ENCODE measurements around the gene NKTR.

GRCh38 chr3:42661593-42662022 lies 61.1 kb downstream of the NKTR start:
- TF ChIP-seq, protein P1, sequence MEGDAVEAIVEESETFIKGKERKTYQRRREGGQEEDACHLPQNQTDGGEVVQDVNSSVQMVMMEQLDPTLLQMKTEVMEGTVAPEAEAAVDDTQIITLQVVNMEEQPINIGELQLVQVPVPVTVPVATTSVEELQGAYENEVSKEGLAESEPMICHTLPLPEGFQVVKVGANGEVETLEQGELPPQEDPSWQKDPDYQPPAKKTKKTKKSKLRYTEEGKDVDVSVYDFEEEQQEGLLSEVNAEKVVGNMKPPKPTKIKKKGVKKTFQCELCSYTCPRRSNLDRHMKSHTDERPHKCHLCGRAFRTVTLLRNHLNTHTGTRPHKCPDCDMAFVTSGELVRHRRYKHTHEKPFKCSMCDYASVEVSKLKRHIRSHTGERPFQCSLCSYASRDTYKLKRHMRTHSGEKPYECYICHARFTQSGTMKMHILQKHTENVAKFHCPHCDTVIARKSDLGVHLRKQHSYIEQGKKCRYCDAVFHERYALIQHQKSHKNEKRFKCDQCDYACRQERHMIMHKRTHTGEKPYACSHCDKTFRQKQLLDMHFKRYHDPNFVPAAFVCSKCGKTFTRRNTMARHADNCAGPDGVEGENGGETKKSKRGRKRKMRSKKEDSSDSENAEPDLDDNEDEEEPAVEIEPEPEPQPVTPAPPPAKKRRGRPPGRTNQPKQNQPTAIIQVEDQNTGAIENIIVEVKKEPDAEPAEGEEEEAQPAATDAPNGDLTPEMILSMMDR (conservative IDR thresholded peaks at IDR 0.05; ENCODE audit: low read depth in 2 of 2): no peak
- TF ChIP-seq EZH2 (IDR thresholded peaks at IDR 0.05; ENCODE audit: low read depth, unreplicated experiment) (no peak), POLR2AphosphoS5 (IDR thresholded peaks at IDR 0.05; ENCODE audit: low read depth) (no peak)
- TF ChIP-seq, protein P2, sequence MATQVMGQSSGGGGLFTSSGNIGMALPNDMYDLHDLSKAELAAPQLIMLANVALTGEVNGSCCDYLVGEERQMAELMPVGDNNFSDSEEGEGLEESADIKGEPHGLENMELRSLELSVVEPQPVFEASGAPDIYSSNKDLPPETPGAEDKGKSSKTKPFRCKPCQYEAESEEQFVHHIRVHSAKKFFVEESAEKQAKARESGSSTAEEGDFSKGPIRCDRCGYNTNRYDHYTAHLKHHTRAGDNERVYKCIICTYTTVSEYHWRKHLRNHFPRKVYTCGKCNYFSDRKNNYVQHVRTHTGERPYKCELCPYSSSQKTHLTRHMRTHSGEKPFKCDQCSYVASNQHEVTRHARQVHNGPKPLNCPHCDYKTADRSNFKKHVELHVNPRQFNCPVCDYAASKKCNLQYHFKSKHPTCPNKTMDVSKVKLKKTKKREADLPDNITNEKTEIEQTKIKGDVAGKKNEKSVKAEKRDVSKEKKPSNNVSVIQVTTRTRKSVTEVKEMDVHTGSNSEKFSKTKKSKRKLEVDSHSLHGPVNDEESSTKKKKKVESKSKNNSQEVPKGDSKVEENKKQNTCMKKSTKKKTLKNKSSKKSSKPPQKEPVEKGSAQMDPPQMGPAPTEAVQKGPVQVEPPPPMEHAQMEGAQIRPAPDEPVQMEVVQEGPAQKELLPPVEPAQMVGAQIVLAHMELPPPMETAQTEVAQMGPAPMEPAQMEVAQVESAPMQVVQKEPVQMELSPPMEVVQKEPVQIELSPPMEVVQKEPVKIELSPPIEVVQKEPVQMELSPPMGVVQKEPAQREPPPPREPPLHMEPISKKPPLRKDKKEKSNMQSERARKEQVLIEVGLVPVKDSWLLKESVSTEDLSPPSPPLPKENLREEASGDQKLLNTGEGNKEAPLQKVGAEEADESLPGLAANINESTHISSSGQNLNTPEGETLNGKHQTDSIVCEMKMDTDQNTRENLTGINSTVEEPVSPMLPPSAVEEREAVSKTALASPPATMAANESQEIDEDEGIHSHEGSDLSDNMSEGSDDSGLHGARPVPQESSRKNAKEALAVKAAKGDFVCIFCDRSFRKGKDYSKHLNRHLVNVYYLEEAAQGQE (IDR thresholded peaks at IDR 0.05; ENCODE audit: unreplicated experiment): no peak

Data from GM23338 (cell line).